ENCODE measurements around the gene BCL11B. TPM values are rescaled to one million over a fixed set of nuclear protein-coding genes. Genes with fewer than 3 reads are reported as not detected.

BCL11B gene
- total and polyA plus RNA-seq, 2 experiments from 2014 or later: 0.04 to 2.8 TPM

- DNase-seq (ENCODE audit: low read depth in 1 of 2, low spot score in 1 of 2): peak in 1 of 2 donors; percentile 21
- no peaks in the 10 kb centered on the region for H3K36me3 ChIP-seq
- H3K4me1 ChIP-seq (ENCODE audit: low read depth): no peaks in the 10 kb centered on the region
- no peaks in the 10 kb centered on the region for H3K9me3 ChIP-seq (ENCODE audit: low read depth)
- no peak overlapping the region for H3K4me3 ChIP-seq
- H3K27ac ChIP-seq: no peak overlapping the region
- H3K27me3 ChIP-seq: no peaks in the 10 kb centered on the region
- TF ChIP-seq, protein P1, sequence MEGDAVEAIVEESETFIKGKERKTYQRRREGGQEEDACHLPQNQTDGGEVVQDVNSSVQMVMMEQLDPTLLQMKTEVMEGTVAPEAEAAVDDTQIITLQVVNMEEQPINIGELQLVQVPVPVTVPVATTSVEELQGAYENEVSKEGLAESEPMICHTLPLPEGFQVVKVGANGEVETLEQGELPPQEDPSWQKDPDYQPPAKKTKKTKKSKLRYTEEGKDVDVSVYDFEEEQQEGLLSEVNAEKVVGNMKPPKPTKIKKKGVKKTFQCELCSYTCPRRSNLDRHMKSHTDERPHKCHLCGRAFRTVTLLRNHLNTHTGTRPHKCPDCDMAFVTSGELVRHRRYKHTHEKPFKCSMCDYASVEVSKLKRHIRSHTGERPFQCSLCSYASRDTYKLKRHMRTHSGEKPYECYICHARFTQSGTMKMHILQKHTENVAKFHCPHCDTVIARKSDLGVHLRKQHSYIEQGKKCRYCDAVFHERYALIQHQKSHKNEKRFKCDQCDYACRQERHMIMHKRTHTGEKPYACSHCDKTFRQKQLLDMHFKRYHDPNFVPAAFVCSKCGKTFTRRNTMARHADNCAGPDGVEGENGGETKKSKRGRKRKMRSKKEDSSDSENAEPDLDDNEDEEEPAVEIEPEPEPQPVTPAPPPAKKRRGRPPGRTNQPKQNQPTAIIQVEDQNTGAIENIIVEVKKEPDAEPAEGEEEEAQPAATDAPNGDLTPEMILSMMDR (IDR thresholded peaks at IDR 0.05; ENCODE audit: low read depth, low read length): no peak
These were observed 56.7 kb downstream of the BCL11B start for GRCh38 chr14:99215277-99215676.

- TF ChIP-seq, protein P1 (IDR thresholded peaks at IDR 0.05; ENCODE audit: low read depth, low read length): no peak
- Histone ChIP-seq H3K4me1 (ENCODE audit: low read depth) (no peaks in the 10 kb centered on the region), H3K9me3 (ENCODE audit: low read depth) (no peaks in the 10 kb centered on the region), H3K4me3 (no peak overlapping the region), H3K27me3 (no peaks in the 10 kb centered on the region), H3K27ac (no peak overlapping the region), H3K36me3 (no peaks in the 10 kb centered on the region)
- DNase-seq (ENCODE audit: low read depth in 1 of 2, low spot score in 1 of 2): no peak
These were observed 57.3 kb downstream of the BCL11B start for GRCh38 chr14:99214701-99215100.

- H3K4me1 ChIP-seq (ENCODE audit: low read depth): no peaks in the 10 kb centered on the region
- DNase-seq (ENCODE audit: low read depth in 1 of 2, low spot score in 1 of 2): no peak
- no peaks in the 10 kb centered on the region for H3K36me3 ChIP-seq
- no peaks in the 10 kb centered on the region for H3K27me3 ChIP-seq
- H3K4me3 ChIP-seq: no peak overlapping the region
- no peak overlapping the region for H3K27ac ChIP-seq
- no peaks in the 10 kb centered on the region for H3K9me3 ChIP-seq (ENCODE audit: low read depth)
- TF ChIP-seq, protein P1 (IDR thresholded peaks at IDR 0.05; ENCODE audit: low read depth, low read length): no peak
These were observed 58.4 kb downstream of the BCL11B start for GRCh38 chr14:99213527-99213971.

DNA sequence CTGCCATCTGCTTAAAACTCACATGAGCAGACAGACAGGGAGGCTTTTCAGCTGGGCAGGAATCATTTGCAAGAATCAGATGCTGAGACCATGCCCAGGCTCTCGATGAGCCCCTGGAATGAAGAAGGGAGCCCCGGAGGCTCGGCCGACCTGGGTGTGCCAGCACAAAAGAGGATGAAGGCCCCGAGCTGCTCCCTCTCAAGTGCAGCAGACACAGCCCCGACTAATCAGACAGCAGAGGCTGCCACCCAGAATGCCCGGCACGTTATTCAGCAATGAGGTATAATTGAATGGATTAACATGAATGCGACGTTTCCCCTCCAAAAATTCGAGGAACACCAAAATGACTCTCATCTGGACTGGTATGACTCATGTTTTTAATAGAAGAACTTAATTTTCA is 58.9 kb downstream of the BCL11B start:
- Histone ChIP-seq H3K4me1 (ENCODE audit: low read depth) (no peaks in the 10 kb centered on the region), H3K4me3 (no peak overlapping the region), H3K36me3 (no peaks in the 10 kb centered on the region), H3K27ac (no peak overlapping the region), H3K27me3 (no peaks in the 10 kb centered on the region), H3K9me3 (ENCODE audit: low read depth) (no peaks in the 10 kb centered on the region)
- DNase-seq (ENCODE audit: low read depth in 1 of 2, low spot score in 1 of 2): no peak
- TF ChIP-seq, protein P1 (IDR thresholded peaks at IDR 0.05; ENCODE audit: low read depth, low read length): no peak

DNA sequence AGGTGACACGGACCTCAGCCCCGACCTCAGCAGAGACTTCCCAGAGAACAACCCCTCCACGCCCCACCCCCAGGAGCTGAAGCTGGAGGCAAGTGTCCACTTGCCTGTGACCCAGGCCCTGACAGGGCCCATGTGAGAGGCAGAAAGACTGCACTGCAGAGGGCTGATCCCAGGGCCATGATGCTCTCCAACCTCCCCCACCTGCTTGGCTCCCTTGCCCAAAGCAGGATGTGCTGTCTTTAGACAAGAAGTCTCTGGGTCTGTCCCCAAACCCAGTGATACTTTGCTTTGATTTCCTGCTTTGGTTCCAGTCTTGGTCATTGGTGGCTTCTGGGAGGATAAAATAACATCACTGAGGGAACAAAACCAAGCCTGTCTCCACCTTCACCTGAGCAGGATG is 59.4 kb downstream of the BCL11B start:
- H3K27ac ChIP-seq: no peak overlapping the region
- H3K4me1 ChIP-seq (ENCODE audit: low read depth): no peaks in the 10 kb centered on the region
- no peak for DNase-seq (ENCODE audit: low read depth in 1 of 2, low spot score in 1 of 2)
- no peak overlapping the region for H3K4me3 ChIP-seq
- TF ChIP-seq, protein P1 (IDR thresholded peaks at IDR 0.05; ENCODE audit: low read depth, low read length): no peak
- H3K27me3 ChIP-seq: no peaks in the 10 kb centered on the region
- H3K36me3 ChIP-seq: no peaks in the 10 kb centered on the region
- H3K9me3 ChIP-seq (ENCODE audit: low read depth): no peaks in the 10 kb centered on the region

GRCh38 chr14:99212199-99212598 is 59.8 kb downstream of the BCL11B start:
- Histone ChIP-seq H3K27me3 (no peaks in the 10 kb centered on the region), H3K4me3 (no peak overlapping the region), H3K27ac (no peak overlapping the region), H3K9me3 (ENCODE audit: low read depth) (no peaks in the 10 kb centered on the region), H3K4me1 (ENCODE audit: low read depth) (no peaks in the 10 kb centered on the region), H3K36me3 (no peaks in the 10 kb centered on the region)
- DNase-seq (ENCODE audit: low read depth in 1 of 2, low spot score in 1 of 2): no peak
- TF ChIP-seq, protein P1 (IDR thresholded peaks at IDR 0.05; ENCODE audit: low read depth, low read length): no peak
